Endothelial cell of umbilical vein (primary cell): ENCODE data around the gene TSEN54. TPM values are rescaled to one million over a fixed set of nuclear protein-coding genes. Genes with fewer than 3 reads are reported as not detected.

Experiments
- BruUV-seq: library from RNA; stranded (reverse); fragments of 400-500 nt; replicated peaks from 2 replicates; lab custom pipeline; 2021; lab: Mats Ljungman, UMichigan
- CTCF ChIA-PET: fragments of 300-600, 350-600 bp; sonication (Branson Sonifier 250); formaldehyde crosslinking; loops from one replicate; lab custom pipeline; 2021; ENCODE audit warnings: antibody characterized with exemption, inconsistent platforms; lab: Charles Lee
- POLR2A ChIA-PET: fragments of 300-600, 350-600 bp; sonication (Branson Sonifier 250); formaldehyde crosslinking; loops from one replicate; lab custom pipeline; 2021; ENCODE audit warnings: antibody characterized with exemption, inconsistent platforms; lab: Charles Lee
- DNase-seq: peaks from one replicate; pipeline ENCODE4 v3.0.0-alpha.2; 2011; ENCODE audit warnings: low read depth, low spot score
- FAIRE-seq: peaks from 2 replicates; lab custom pipeline; 2011; peaks lifted over from hg19 to GRCh38; lab: Jason Lieb, UNC
- H2AFZ ChIP-seq: 2 replicates; pipeline ENCODE4 v1.6.0; 2012; ENCODE audit warnings: low read depth, low read length, control low read depth, inconsistent platforms
- H3K27ac ChIP-seq: 2 replicates; pipeline ENCODE4 v1.5.1; 2011; ENCODE audit warnings: low read depth, mild to moderate bottlenecking, control low read depth, low read length, moderate library complexity; ENCODE audit not compliant: insufficient read depth
- H3K27me3 ChIP-seq, 2 experiments: 2 replicates each; pipeline versions ENCODE4 v1.6.0 to v1.6.1; 2011; ENCODE audit warnings: low read length in 2 of 2, mixed read lengths in 1 of 2; ENCODE audit not compliant: control insufficient read depth in 2 of 2, insufficient read depth in 2 of 2
- H3K36me3 ChIP-seq, 2 experiments: 2 replicates in 1 of 2; 3 replicates in 1 of 2; pipeline ENCODE4 v1.5.1; 2011; ENCODE audit warnings: low read length in 2 of 2, mild to moderate bottlenecking in 1 of 2, moderate library complexity in 1 of 2; ENCODE audit not compliant: control insufficient read depth in 2 of 2, insufficient read depth in 2 of 2; ENCODE audit errors: extremely low read depth in 1 of 2
- H3K4me1 ChIP-seq: 3 replicates; pipeline ENCODE4 v1.5.1; 2011; ENCODE audit warnings: mild to moderate bottlenecking, low read length; ENCODE audit not compliant: control insufficient read depth, insufficient read depth; ENCODE audit errors: extremely low read depth
- H3K4me2 ChIP-seq: 2 replicates; pipeline ENCODE4 v1.6.1; 2011; ENCODE audit warnings: low read length, control low read depth, mixed read lengths; ENCODE audit not compliant: insufficient read depth
- H3K4me3 ChIP-seq, 3 experiments: fragments of 200-600 bp in 1 of 3; sonication (generic), shearing (Covaris generic) in 1 of 3; replicated peaks in 1 of 3; 2 replicates each; pipeline ENCODE4 v1.5.1; 2011 to 2016; ENCODE audit warnings: control low read depth in 3 of 3, low read length in 3 of 3, mild to moderate bottlenecking in 2 of 3, inconsistent platforms in 1 of 3, low read depth in 1 of 3, moderate library complexity in 1 of 3; ENCODE audit not compliant: insufficient read depth in 1 of 3
- H3K79me2 ChIP-seq: 2 replicates; pipeline ENCODE4 v1.6.0; 2012; ENCODE audit warnings: low read length, inconsistent platforms; ENCODE audit not compliant: control insufficient read depth, insufficient read depth
- H3K9ac ChIP-seq: replicated peaks from 2 replicates; pipeline ENCODE3; 2011; ENCODE audit warnings: low read length, control low read depth; ENCODE audit not compliant: insufficient read depth; ENCODE audit errors: extremely low read depth
- H3K9me1 ChIP-seq: replicated peaks from 3 replicates; pipeline ENCODE4 v1.6.0; 2011; ENCODE audit warnings: mild to moderate bottlenecking, low read length; ENCODE audit not compliant: control insufficient read depth, insufficient read depth; ENCODE audit errors: extremely low read depth
- H3K9me3 ChIP-seq: replicated peaks from 2 replicates; pipeline ENCODE4 v1.5.1; 2012; ENCODE audit warnings: low read length, inconsistent platforms; ENCODE audit not compliant: control insufficient read depth, insufficient read depth
- H4K20me1 ChIP-seq: replicated peaks from 2 replicates; pipeline ENCODE3; 2011; ENCODE audit warnings: mild to moderate bottlenecking, low read length; ENCODE audit not compliant: control insufficient read depth, insufficient read depth; ENCODE audit errors: extremely low read depth
- EZH2 ChIP-seq: IDR thresholded peaks from 2 replicates; pipeline ENCODE4 v1.6.1; 2012; ENCODE audit warnings: borderline replicate concordance, low read depth, mild to moderate bottlenecking, moderate library complexity, low read length, inconsistent platforms; ENCODE audit not compliant: severe bottlenecking
- FOS ChIP-seq: IDR thresholded peaks from 2 replicates; pipeline ENCODE4 v1.6.1; 2011; ENCODE audit warnings: mild to moderate bottlenecking, low read length, moderate library complexity, borderline replicate concordance; ENCODE audit not compliant: insufficient read depth
- GATA2 ChIP-seq: IDR thresholded peaks from 2 replicates; pipeline ENCODE4 v1.7.0; 2011; ENCODE audit warnings: low read depth, mild to moderate bottlenecking, moderate library complexity, mixed read lengths, low read length; ENCODE audit not compliant: insufficient read length, insufficient read depth
- JUN ChIP-seq: IDR thresholded peaks from 2 replicates; pipeline ENCODE4 v1.6.1; 2011; ENCODE audit warnings: borderline replicate concordance, low read depth; ENCODE audit not compliant: insufficient read length, insufficient read depth
- MYC ChIP-seq: IDR thresholded peaks from one replicate; pipeline ENCODE4 v1.6.1; 2011; ENCODE audit warnings: mild to moderate bottlenecking, low read depth, low read length
- POLR2A ChIP-seq: IDR thresholded peaks from 2 replicates; pipeline ENCODE4 v1.6.1; 2012; ENCODE audit warnings: low read depth, mild to moderate bottlenecking, control low read depth, low read length
- POLR2AphosphoS5 ChIP-seq: IDR thresholded peaks from 2 replicates; pipeline ENCODE4 v1.6.1; 2012; ENCODE audit warnings: low read depth, mild to moderate bottlenecking, control low read depth, low read length, moderate library complexity; ENCODE audit not compliant: insufficient read depth
- dilution Hi-C: fragments of 300-500 bp; cut with MboI; formaldehyde crosslinking; loops from one replicate; pipeline ENCODE4 v1.15.0; 2019; ENCODE audit warnings: low sequenced_read_pairs; ENCODE audit not compliant: extremely low pct_ligation_motif_present
- intact Hi-C: fragments of 100-400 bp; cut with micrococcal nuclease; formaldehyde crosslinking; loops from one replicate; pipeline ENCODE4 v1.10.0; 2022
- polyA plus RNA-seq, 4 experiments: library from polyadenylated mRNA; depleted of rRNA in 3 of 4; stranded (reverse) in 3 of 4; unstranded in 1 of 4; fragments of >200 nt; gene quantifications; 2 replicates each; pipeline versions ENCODE4 v1.2.1 to v1.2.3, GENCODE V29; 2011 to 2012; ENCODE audit warnings: missing spikeins in 1 of 4
- total RNA-seq: library from RNA; stranded (reverse); gene quantifications from 2 replicates; pipeline ENCODE4 v1.2.3, GENCODE V29; 2021
- TF ChIP-seq, protein P1 (sequence below): IDR thresholded peaks from 2 replicates; pipeline ENCODE4 v1.6.1; 2011; ENCODE audit not compliant: insufficient read depth, insufficient read length
- TF ChIP-seq, protein P2 (sequence below), 2 donors: IDR thresholded peaks; 1 replicate in 1 of 2; 2 replicates in 1 of 2; pipeline ENCODE4 v1.5.1; 2011; ENCODE audit warnings: low read length in 2 of 2, mild to moderate bottlenecking in 2 of 2, moderate library complexity in 2 of 2, control low read depth in 1 of 2, inconsistent platforms in 1 of 2, low read depth in 1 of 2; ENCODE audit not compliant: insufficient read depth in 1 of 2; ENCODE audit errors: extremely low read depth in 1 of 2

Gene TSEN54
- total and polyA plus RNA-seq, 2 donors (not counting 3 experiments of a cell fraction or from before 2014, with no cell fraction given), result 22.3 to 26.3 TPM

DNA sequence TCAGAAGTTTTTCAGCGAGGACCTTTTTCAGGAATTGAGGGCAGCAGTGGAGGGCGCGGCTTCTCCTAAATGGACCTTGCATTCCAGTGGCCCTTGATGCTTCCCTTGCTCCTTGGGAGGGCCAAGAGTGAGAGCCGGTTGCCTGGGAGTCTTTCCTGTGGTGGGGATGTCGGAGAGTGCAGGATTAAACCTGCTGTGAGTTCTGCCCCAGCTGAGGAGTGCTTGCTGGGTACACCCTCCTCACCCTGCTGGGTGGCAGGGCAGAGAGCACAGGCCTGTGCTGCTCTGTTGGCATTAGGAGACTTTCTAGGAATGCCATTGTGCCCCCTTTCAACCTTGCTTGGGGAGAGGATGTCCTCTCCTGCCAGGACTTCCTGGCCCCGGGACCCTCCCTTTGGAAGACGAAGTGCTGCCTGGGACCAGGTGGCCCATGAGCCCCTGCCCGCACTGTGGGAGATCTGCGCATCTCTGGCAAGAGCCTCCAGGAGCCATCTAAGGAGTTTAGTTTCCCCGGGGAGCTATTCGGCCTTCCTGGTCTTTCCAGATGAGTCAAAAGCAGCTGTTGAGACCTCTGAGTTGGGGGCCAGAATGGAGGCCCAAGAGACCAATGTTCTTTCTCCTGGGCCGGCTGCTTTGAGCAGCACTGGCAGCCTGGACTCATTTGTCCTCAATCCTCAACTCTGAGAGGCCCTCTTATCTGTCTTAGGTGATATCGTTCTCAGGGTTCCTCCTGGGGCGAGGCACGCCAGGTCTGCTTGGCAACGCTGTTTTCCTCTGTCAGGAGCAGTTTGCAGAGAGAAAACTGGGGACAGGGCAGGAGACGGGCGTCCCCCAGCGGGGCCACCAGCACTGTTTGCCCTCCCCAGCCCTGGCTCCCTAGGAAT is 14.8 kb downstream of the TSEN54 start:
- no peak overlapping the region for H2AFZ ChIP-seq
- H3K4me3 ChIP-seq, result no peak overlapping the region
- no peaks in the 10 kb centered on the region for H3K36me3 ChIP-seq
- no peaks in the 10 kb centered on the region for H3K9me1 ChIP-seq
- TF ChIP-seq MYC (no peak), GATA2 (no peak), POLR2AphosphoS5 (no peak), EZH2 (no peak), JUN (no peak), FOS (no peak), POLR2A (no peak)
- TF ChIP-seq, protein P1, sequence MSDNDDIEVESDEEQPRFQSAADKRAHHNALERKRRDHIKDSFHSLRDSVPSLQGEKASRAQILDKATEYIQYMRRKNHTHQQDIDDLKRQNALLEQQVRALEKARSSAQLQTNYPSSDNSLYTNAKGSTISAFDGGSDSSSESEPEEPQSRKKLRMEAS, result no peak
- TF ChIP-seq, protein P2, sequence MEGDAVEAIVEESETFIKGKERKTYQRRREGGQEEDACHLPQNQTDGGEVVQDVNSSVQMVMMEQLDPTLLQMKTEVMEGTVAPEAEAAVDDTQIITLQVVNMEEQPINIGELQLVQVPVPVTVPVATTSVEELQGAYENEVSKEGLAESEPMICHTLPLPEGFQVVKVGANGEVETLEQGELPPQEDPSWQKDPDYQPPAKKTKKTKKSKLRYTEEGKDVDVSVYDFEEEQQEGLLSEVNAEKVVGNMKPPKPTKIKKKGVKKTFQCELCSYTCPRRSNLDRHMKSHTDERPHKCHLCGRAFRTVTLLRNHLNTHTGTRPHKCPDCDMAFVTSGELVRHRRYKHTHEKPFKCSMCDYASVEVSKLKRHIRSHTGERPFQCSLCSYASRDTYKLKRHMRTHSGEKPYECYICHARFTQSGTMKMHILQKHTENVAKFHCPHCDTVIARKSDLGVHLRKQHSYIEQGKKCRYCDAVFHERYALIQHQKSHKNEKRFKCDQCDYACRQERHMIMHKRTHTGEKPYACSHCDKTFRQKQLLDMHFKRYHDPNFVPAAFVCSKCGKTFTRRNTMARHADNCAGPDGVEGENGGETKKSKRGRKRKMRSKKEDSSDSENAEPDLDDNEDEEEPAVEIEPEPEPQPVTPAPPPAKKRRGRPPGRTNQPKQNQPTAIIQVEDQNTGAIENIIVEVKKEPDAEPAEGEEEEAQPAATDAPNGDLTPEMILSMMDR (IDR thresholded peaks at IDR 0.05; ENCODE audit: extremely low read depth in 1 of 2, insufficient read depth in 1 of 2, low read depth in 1 of 2, low read length in 2 of 2), result no peak
- FAIRE-seq (no peak), DNase-seq (no peak)
- no peaks in the 10 kb centered on the region for H4K20me1 ChIP-seq
- no TSS peak for BruUV-seq
- intact Hi-C loops, result no loop called here
- H3K79me2 ChIP-seq, result no peaks in the 10 kb centered on the region
- dilution Hi-C loops, result no loop called here
- CTCF ChIA-PET, result interaction anchor here (0.6 kb wide), 1 partner anchor 784 kb away, joined by 3 read pairs; no protein-coding TSS in a partner anchor
- H3K27ac ChIP-seq, result no peak overlapping the region
- H3K9ac ChIP-seq, result no peak overlapping the region
- H3K4me1 ChIP-seq, result peaks cover 4% of the 10 kb centered on the region
- no peaks in the 10 kb centered on the region for H3K9me3 ChIP-seq
- POLR2A ChIA-PET, result no interaction called here
- H3K4me2 ChIP-seq, result no peak overlapping the region
- no peaks in the 10 kb centered on the region for H3K27me3 ChIP-seq
